ENCODE data around the gene RACK1. TPM values are rescaled to one million over a fixed set of nuclear protein-coding genes. Genes with fewer than 3 reads are reported as not detected.

Gene RACK1
- total and polyA plus RNA-seq, 2 of the 13 experiments (the other 11 are each of a cell fraction or from before 2014, with no cell fraction given) = 2,514 to 6,141 TPM

DNA sequence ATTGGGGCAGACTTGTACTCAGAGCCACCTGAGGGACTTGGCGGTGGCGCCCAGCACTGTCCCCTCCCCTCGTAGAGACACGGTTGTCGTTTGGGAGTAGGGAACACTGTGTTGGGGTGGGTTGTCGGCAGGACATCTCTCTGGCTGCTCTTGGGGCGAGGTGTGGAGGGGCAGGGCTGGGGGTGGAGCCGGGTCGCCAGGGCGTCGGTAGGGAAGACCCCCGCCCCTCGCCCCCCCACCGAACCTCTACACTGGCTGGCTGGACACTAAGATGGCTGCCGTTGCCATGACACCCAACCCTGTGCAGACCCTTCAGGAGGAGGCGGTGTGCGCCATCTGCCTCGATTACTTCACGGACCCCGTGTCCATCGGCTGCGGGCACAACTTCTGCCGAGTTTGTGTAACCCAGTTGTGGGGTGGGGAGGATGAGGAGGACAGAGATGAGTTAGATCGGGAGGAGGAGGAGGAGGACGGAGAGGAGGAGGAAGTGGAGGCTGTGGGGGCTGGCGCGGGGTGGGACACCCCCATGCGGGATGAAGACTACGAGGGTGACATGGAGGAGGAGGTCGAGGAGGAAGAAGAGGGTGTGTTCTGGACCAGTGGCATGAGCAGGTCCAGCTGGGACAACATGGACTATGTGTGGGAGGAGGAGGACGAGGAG lies 19.8 kb downstream of the RACK1 start (continued):
- TF ChIP-seq POLR2AphosphoS5 (IDR thresholded peaks at IDR 0.05; ENCODE audit: low read depth, low read length) = peak; percentile 56; the same call in 1 of the 2 replicates
- TF ChIP-seq KLF15 (CRISPR knock-in tag; IDR thresholded peaks at IDR 0.05; ENCODE audit: borderline replicate concordance) = no peak
- TF ChIP-seq SP140L (CRISPR knock-in tag; IDR thresholded peaks at IDR 0.05; ENCODE audit: borderline replicate concordance) = no peak
- no peak for TF ChIP-seq ZNF724P (CRISPR knock-in tag; IDR thresholded peaks at IDR 0.05; ENCODE audit: borderline replicate concordance)
- TF ChIP-seq AGO2 (optimal IDR thresholded peaks at IDR 0.05; ENCODE audit: low read depth, low read length) = peak; percentile 81
- TF ChIP-seq ZNF354B (CRISPR knock-in tag; IDR thresholded peaks at IDR 0.05) = 0 out of 2 replicates have a peak, but pooled peaks have one; percentile 71
- no peak for TF ChIP-seq KAT8 (CRISPR knock-in tag; IDR thresholded peaks at IDR 0.05)
- TF ChIP-seq SNAPC2 (CRISPR knock-in tag; IDR thresholded peaks at IDR 0.05) = no peak
- TF ChIP-seq ZNF891 (CRISPR knock-in tag; IDR thresholded peaks at IDR 0.05) = no peak; the same call in 1 of the 2 replicates
- no peak for TF ChIP-seq ZNF17 (CRISPR knock-in tag; IDR thresholded peaks at IDR 0.05)
- no peak for TF ChIP-seq ZSCAN25 (CRISPR knock-in tag; IDR thresholded peaks at IDR 0.05)
- TF ChIP-seq, protein P1, sequence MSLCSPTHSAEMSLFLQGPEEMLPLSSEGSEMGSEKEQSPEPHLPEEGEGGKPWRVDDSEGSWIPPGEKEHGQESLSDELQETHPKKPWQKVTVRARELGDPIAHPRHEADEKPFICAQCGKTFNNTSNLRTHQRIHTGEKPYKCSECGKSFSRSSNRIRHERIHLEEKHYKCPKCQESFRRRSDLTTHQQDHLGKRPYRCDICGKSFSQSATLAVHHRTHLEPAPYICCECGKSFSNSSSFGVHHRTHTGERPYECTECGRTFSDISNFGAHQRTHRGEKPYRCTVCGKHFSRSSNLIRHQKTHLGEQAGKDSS (CRISPR knock-in tag; IDR thresholded peaks at IDR 0.05; ENCODE audit: borderline replicate concordance, low read depth) = no peak
- 0 out of 2 replicates have a peak, but pooled peaks have one; percentile 27 for TF ChIP-seq ZNF879 (CRISPR knock-in tag; IDR thresholded peaks at IDR 0.05)
- TF ChIP-seq ZC3H4 (CRISPR knock-in tag; IDR thresholded peaks at IDR 0.05; ENCODE audit: borderline replicate concordance) = peak; percentile 24; the same call in 1 of the 2 replicates
- TF ChIP-seq CENPX (CRISPR knock-in tag; IDR thresholded peaks at IDR 0.05) = no peak
- no peak for TF ChIP-seq ZNF672 (CRISPR knock-in tag; IDR thresholded peaks at IDR 0.05)
- no peak for TF ChIP-seq YEATS2 (CRISPR knock-in tag; IDR thresholded peaks at IDR 0.05; ENCODE audit: borderline replicate concordance)
- no peak for TF ChIP-seq KAT7 (CRISPR knock-in tag; IDR thresholded peaks at IDR 0.05; ENCODE audit: borderline replicate concordance)
- TF ChIP-seq, protein P2, sequence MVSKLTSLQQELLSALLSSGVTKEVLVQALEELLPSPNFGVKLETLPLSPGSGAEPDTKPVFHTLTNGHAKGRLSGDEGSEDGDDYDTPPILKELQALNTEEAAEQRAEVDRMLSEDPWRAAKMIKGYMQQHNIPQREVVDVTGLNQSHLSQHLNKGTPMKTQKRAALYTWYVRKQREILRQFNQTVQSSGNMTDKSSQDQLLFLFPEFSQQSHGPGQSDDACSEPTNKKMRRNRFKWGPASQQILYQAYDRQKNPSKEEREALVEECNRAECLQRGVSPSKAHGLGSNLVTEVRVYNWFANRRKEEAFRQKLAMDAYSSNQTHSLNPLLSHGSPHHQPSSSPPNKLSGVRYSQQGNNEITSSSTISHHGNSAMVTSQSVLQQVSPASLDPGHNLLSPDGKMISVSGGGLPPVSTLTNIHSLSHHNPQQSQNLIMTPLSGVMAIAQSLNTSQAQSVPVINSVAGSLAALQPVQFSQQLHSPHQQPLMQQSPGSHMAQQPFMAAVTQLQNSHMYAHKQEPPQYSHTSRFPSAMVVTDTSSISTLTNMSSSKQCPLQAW (CRISPR knock-in tag; IDR thresholded peaks at IDR 0.05) = no peak
- TF ChIP-seq EEA1 (CRISPR knock-in tag; IDR thresholded peaks at IDR 0.05; ENCODE audit: borderline replicate concordance) = peak; percentile 50; the same call in 1 of the 2 replicates
- TF ChIP-seq, protein P3, sequence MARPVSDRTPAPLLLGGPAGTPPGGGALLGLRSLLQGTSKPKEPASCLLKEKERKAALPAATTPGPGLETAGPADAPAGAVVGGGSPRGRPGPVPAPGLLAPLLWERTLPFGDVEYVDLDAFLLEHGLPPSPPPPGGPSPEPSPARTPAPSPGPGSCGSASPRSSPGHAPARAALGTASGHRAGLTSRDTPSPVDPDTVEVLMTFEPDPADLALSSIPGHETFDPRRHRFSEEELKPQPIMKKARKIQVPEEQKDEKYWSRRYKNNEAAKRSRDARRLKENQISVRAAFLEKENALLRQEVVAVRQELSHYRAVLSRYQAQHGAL (CRISPR knock-in tag; IDR thresholded peaks at IDR 0.05; ENCODE audit: not compliant biosample characterization) = no peak
- TF ChIP-seq HNF4G (IDR thresholded peaks at IDR 0.05; ENCODE audit: borderline replicate concordance, low read depth, low read length) = no peak
- peak; percentile 11; the same call in 1 of the 2 replicates for TF ChIP-seq HNF4G (CRISPR knock-in tag; IDR thresholded peaks at IDR 0.05; ENCODE audit: borderline replicate concordance, low read depth)
- TF ChIP-seq DR1 (CRISPR knock-in tag; IDR thresholded peaks at IDR 0.05) = no peak
- TF ChIP-seq, protein P4, sequence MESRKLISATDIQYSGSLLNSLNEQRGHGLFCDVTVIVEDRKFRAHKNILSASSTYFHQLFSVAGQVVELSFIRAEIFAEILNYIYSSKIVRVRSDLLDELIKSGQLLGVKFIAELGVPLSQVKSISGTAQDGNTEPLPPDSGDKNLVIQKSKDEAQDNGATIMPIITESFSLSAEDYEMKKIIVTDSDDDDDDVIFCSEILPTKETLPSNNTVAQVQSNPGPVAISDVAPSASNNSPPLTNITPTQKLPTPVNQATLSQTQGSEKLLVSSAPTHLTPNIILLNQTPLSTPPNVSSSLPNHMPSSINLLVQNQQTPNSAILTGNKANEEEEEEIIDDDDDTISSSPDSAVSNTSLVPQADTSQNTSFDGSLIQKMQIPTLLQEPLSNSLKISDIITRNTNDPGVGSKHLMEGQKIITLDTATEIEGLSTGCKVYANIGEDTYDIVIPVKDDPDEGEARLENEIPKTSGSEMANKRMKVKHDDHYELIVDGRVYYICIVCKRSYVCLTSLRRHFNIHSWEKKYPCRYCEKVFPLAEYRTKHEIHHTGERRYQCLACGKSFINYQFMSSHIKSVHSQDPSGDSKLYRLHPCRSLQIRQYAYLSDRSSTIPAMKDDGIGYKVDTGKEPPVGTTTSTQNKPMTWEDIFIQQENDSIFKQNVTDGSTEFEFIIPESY (CRISPR knock-in tag; IDR thresholded peaks at IDR 0.05) = no peak
- TF ChIP-seq ZNF850 (CRISPR knock-in tag; conservative IDR thresholded peaks at IDR 0.05) = no peak

Data from HepG2 (cell line).